Activated T-helper 1 cell treated with anti-CD3 and anti-CD28 coated beads, Interleukin-12 subunit alpha, Interleukin-12 subunit beta, Interleukin-2, Interleukin-4 antibody, amounts not matched to agents 30 ng/mL and 10 ng/mL and 1 ng/mL, durations not matched to agents 14 hours and 24 hours and 36 hours (primary cell): ENCODE data around the gene CDC42SE2. TPM values are rescaled to one million over a fixed set of nuclear protein-coding genes. Genes with fewer than 3 reads are reported as not detected.
"Not testable (repeated sequence)": the region's sequence is repeated elsewhere in the genome, so short reads cannot be mapped to it uniquely, and the experiment has no call there.

ENCODE experiments used
- DNase-seq: peaks from one replicate; pipeline ENCODE4 v3.0.0; 2021; ENCODE audit warnings: low spot score
- H3K27ac Mint-ChIP-seq: one replicate; pipeline ENCODE4 v1.8.0; 2021; ENCODE audit warnings: mild to moderate bottlenecking, mixed read lengths
- H3K27me3 Mint-ChIP-seq: one replicate; pipeline ENCODE4 v1.8.0; 2022; ENCODE audit warnings: mild to moderate bottlenecking, moderate library complexity, mixed read lengths; ENCODE audit not compliant: insufficient read depth
- H3K36me3 Mint-ChIP-seq: one replicate; pipeline ENCODE4 v1.8.0; 2021; ENCODE audit warnings: low read depth, mixed read lengths
- H3K4me1 Mint-ChIP-seq: one replicate; pipeline ENCODE4 v1.8.0; 2021; ENCODE audit warnings: low read depth, mixed read lengths
- H3K4me3 Mint-ChIP-seq: one replicate; pipeline ENCODE4 v1.8.0; 2021; ENCODE audit warnings: mild to moderate bottlenecking, moderate library complexity, mixed read lengths
- H3K9me3 Mint-ChIP-seq: one replicate; pipeline ENCODE4 v1.8.0; 2021; ENCODE audit warnings: mixed read lengths
- intact Hi-C: fragments of 100-400 bp; cut with micrococcal nuclease; formaldehyde crosslinking; loops from one replicate; pipeline ENCODE4 v1.15.1; 2024
- total RNA-seq: library from RNA; stranded (reverse); gene quantifications from 2 replicates; pipeline ENCODE4 v1.2.3, GENCODE V29; 2022

Gene CDC42SE2
- total RNA-seq, 1 donor from 2014 or later: 100.0 TPM

DNA sequence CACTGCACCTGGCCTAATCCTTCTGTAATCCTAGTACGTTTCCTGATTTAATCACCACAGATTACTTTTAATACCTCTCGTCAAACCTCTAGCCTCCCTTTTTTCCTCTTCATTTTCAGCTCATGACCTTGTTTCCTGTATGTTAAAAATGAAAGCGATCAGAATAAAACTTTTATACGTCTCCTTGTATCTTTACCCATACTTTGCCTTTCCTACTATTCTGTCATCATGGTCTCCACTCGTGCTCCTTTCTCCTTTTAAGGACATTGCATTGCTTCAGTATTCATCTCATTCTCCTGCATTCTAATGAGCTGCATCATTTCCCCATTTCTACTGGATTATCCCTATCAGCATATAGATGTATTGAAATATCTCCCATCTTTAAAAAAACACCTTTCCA, 8.5 kb downstream of the CDC42SE2 start:
- intact Hi-C loops: loop anchor here (1.0 kb wide), 1 partner anchor 9 kb away; no protein-coding TSS in a partner anchor
- no peaks in the 10 kb centered on the region for H3K27me3 Mint-ChIP-seq

GRCh38 chr5:131272724-131273123, 8.9 kb downstream of the CDC42SE2 start:
- H3K4me3 Mint-ChIP-seq: peak overlapping the region; percentile 81
- no peak for DNase-seq
- no peaks in the 10 kb centered on the region for H3K9me3 Mint-ChIP-seq
- intact Hi-C loops: loop anchor here (1.0 kb wide), 1 partner anchor 9 kb away; no protein-coding TSS in a partner anchor
- peaks cover 19% of the 10 kb centered on the region for H3K36me3 Mint-ChIP-seq
- no peaks in the 10 kb centered on the region for H3K27me3 Mint-ChIP-seq
- H3K4me1 Mint-ChIP-seq: peaks cover 59% of the 10 kb centered on the region
- peak overlapping the region; percentile 95 for H3K27ac Mint-ChIP-seq

More for the DNA sequence above, 8.5 kb downstream of the CDC42SE2 start:
- Mint-ChIP-seq H3K4me3 (peak overlapping the region; percentile 81), H3K9me3 (peaks cover 1% of the 10 kb centered on the region), H3K27ac (peak overlapping the region; percentile 95), H3K4me1 (peaks cover 58% of the 10 kb centered on the region), H3K36me3 (peaks cover 20% of the 10 kb centered on the region)
- DNase-seq: no peak

GRCh38 chr5:131274326-131275063, 10.6 kb downstream of the CDC42SE2 start:
- no peak for DNase-seq
- no peaks in the 10 kb centered on the region for H3K9me3 Mint-ChIP-seq
- peak overlapping the region; percentile 78 for H3K4me3 Mint-ChIP-seq
- peak overlapping the region; percentile 92 for H3K27ac Mint-ChIP-seq
- H3K36me3 Mint-ChIP-seq: peaks cover 20% of the 10 kb centered on the region
- intact Hi-C loops: loop anchor here (1.0 kb wide), 1 partner anchor 9 kb away; no protein-coding TSS in a partner anchor
- H3K27me3 Mint-ChIP-seq: peaks cover 5% of the 10 kb centered on the region
- H3K4me1 Mint-ChIP-seq: peaks cover 73% of the 10 kb centered on the region

DNA sequence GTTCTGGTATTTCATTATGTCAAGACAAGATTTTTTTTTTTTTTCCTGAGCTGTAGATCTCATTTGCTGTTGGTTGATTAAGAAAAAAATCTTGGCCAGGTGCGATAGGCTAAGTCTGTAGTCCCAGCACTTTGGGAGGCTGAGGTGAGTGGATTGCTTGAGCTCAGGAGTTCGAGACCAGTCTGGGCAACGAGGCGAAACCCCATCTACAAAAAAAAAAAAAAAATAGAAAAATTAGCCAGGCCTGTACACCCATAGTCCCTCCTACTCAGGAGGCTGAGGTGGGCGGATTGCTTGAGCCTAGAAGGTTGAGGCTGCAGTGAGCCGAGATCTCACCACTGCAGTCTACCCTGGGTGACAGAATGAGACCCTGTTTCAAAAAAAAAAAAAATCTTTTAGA, 12.2 kb downstream of the CDC42SE2 start:
- Mint-ChIP-seq H3K27me3 (peaks cover 5% of the 10 kb centered on the region), H3K36me3 (peaks cover 21% of the 10 kb centered on the region), H3K4me1 (peaks cover 80% of the 10 kb centered on the region), H3K9me3 (no peaks in the 10 kb centered on the region), H3K27ac (peak overlapping the region; percentile 61), H3K4me3 (no peak overlapping the region)
- no peak for DNase-seq
- intact Hi-C loops: no loop called here

- peaks cover 5% of the 10 kb centered on the region for H3K27me3 Mint-ChIP-seq
- H3K4me3 Mint-ChIP-seq: no peak overlapping the region
- intact Hi-C loops: no loop called here
- H3K4me1 Mint-ChIP-seq: peaks cover 80% of the 10 kb centered on the region
- no peaks in the 10 kb centered on the region for H3K9me3 Mint-ChIP-seq
- DNase-seq: no peak
- H3K27ac Mint-ChIP-seq: peak overlapping the region; percentile 80
- H3K36me3 Mint-ChIP-seq: peaks cover 27% of the 10 kb centered on the region
Observed at GRCh38 chr5:131277447-131277846, 13.6 kb downstream of the CDC42SE2 start.

GRCh38 chr5:131277875-131278740, 14.3 kb downstream of the CDC42SE2 start:
- Mint-ChIP-seq H3K36me3 (peaks cover 25% of the 10 kb centered on the region), H3K9me3 (no peaks in the 10 kb centered on the region), H3K4me1 (peaks cover 83% of the 10 kb centered on the region), H3K27me3 (peaks cover 5% of the 10 kb centered on the region), H3K4me3 (peak overlapping the region; percentile 4), H3K27ac (peak overlapping the region; percentile 80)
- intact Hi-C loops: no loop called here
- DNase-seq: no peak

GRCh38 chr5:131278741-131279124, 14.9 kb downstream of the CDC42SE2 start:
- peaks cover 89% of the 10 kb centered on the region for H3K4me1 Mint-ChIP-seq
- DNase-seq, H3K9me3 Mint-ChIP-seq, H3K27me3 Mint-ChIP-seq, H3K4me3 Mint-ChIP-seq, intact Hi-C loops: not testable (repeated sequence)
- H3K36me3 Mint-ChIP-seq: peaks cover 27% of the 10 kb centered on the region
- H3K27ac Mint-ChIP-seq: peak overlapping the region; percentile 76

DNA sequence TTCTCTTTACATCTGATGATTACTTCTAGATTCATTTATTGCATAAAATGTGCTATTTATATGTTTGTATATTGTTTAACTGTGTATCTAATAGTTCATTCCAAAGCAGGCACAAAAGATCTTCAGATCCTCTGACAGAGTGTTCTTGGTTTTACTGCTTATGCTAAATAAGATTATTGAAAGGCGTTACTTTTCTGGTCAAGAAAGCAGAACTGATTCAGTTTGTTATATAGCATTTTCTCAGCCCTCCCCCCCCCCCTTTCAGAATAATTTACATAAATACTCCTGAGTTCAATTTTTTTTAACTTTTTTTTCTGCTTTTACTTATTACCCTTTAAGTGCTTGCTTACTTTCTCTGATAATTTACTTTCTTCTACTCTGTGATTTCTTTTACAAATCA, 15.4 kb downstream of the CDC42SE2 start:
- H3K4me3 Mint-ChIP-seq: peak overlapping the region; percentile 86
- H3K27ac Mint-ChIP-seq: peak overlapping the region; percentile 91
- intact Hi-C loops: no loop called here
- H3K9me3 Mint-ChIP-seq: no peaks in the 10 kb centered on the region
- peaks cover 26% of the 10 kb centered on the region for H3K36me3 Mint-ChIP-seq
- DNase-seq: no peak
- H3K4me1 Mint-ChIP-seq: peaks cover 86% of the 10 kb centered on the region
- H3K27me3 Mint-ChIP-seq: peaks cover 5% of the 10 kb centered on the region

DNA sequence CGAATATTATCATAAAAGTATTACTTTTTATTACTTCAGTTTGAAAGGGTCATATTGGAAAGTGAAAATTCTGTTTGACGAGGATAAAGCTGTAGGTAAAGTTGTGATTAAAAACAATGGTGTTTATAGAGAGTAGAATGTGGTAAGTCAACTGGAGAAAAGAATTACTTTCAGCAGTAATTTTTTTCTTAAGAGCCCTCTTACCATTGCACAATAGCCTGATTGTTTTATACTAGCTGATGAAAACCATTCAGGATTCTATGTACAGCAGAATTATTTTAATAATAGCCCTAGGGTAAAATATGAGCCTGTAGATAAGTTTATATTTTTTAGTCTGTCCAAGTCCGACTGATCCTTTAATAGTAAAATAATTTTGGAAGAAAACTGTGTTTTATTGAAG, 16.6 kb downstream of the CDC42SE2 start:
- Mint-ChIP-seq H3K27ac (peak overlapping the region; percentile 91), H3K36me3 (peaks cover 19% of the 10 kb centered on the region), H3K4me1 (peaks cover 82% of the 10 kb centered on the region), H3K9me3 (no peaks in the 10 kb centered on the region), H3K4me3 (peak overlapping the region; percentile 86), H3K27me3 (peaks cover 5% of the 10 kb centered on the region)
- intact Hi-C loops: loop anchor here (2.0 to 10.0 kb wide), 2 partner anchors 46 to 354 kb away; partner anchors contain the start of gene RAPGEF6
- DNase-seq: no peak

GRCh38 chr5:131281133-131281867, 17.4 kb downstream of the CDC42SE2 start:
- peak overlapping the region; percentile 86 for H3K4me3 Mint-ChIP-seq

GRCh38 chr5:131281868-131282234, 18.0 kb downstream of the CDC42SE2 start:
- intact Hi-C loops: loop anchor here (1.0 to 10.0 kb wide), 12 partner anchors 7 to 353 kb away; partner anchors contain the start of genes LYRM7 and RAPGEF6
- Mint-ChIP-seq H3K27me3 (peaks cover 5% of the 10 kb centered on the region), H3K36me3 (peaks cover 21% of the 10 kb centered on the region), H3K27ac (peak overlapping the region; percentile 91), H3K4me3 (peak overlapping the region; percentile 86), H3K9me3 (no peaks in the 10 kb centered on the region), H3K4me1 (peaks cover 77% of the 10 kb centered on the region)
- DNase-seq: no peak

More at GRCh38 chr5:131281133-131281867, 17.4 kb downstream of the CDC42SE2 start:
- peaks cover 5% of the 10 kb centered on the region for H3K27me3 Mint-ChIP-seq
- no peak for DNase-seq
- intact Hi-C loops: loop anchor here (1.0 to 10.0 kb wide), 12 partner anchors 8 to 354 kb away; partner anchors contain the start of genes LYRM7 and RAPGEF6
- peaks cover 78% of the 10 kb centered on the region for H3K4me1 Mint-ChIP-seq
- H3K36me3 Mint-ChIP-seq: peaks cover 19% of the 10 kb centered on the region
- peak overlapping the region; percentile 91 for H3K27ac Mint-ChIP-seq
- no peaks in the 10 kb centered on the region for H3K9me3 Mint-ChIP-seq

DNA sequence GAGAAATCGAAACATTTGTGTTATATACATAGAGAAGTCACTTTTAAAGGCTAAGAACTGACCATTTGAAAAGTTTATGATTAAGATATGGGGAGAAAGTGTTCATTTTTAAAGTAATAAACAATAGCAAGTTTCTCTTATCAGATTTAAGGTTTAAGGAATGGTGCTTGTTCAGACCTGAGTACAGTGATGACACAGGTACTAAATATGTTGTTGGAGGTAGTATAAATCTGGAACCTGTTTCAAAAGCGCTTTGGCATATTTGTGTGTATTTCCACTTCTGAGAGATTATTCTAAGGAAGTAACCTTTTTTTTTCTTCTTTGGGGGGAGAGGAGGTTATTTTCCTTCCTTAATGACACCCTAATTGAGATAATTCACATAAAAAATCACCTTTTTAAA, 18.4 kb downstream of the CDC42SE2 start:
- Mint-ChIP-seq H3K4me1 (peaks cover 74% of the 10 kb centered on the region), H3K9me3 (no peaks in the 10 kb centered on the region), H3K27ac (peak overlapping the region; percentile 91), H3K27me3 (peaks cover 5% of the 10 kb centered on the region), H3K4me3 (peak overlapping the region; percentile 86), H3K36me3 (peaks cover 19% of the 10 kb centered on the region)
- DNase-seq: no peak
- intact Hi-C loops: loop anchor here (10.0 kb wide), 1 partner anchor 353 kb away; the partner anchor contains the start of gene RAPGEF6
